Measurements from ENCODE around the gene KCMF1. TPM values are rescaled to one million over a fixed set of nuclear protein-coding genes. Genes with fewer than 3 reads are reported as not detected.

The KCMF1 gene
- total and polyA plus RNA-seq, 9 of the 15 experiments (the other 6 are each of a cell fraction or from before 2014, with no cell fraction given): 6.8 to 88.2 (median 46.5) TPM

GRCh38 chr2:84971510-84972206 lies 697 bp downstream of the KCMF1 start (continued):
- TF ChIP-seq MYC (IDR thresholded peaks at IDR 0.05; ENCODE audit: low read depth, low read length) (peak; percentile 23; the same call in 1 of the 2 replicates), MYC (CRISPR knock-in tag; IDR thresholded peaks at IDR 0.05; ENCODE audit: borderline replicate concordance, low read depth) (no peak), KDM5B (IDR thresholded peaks at IDR 0.05; ENCODE audit: insufficient replicate concordance, low read depth, low read length) (peak; percentile 46), ZNF146 (CRISPR knock-in tag; IDR thresholded peaks at IDR 0.05; ENCODE audit: unreplicated experiment) (no peak), ZNF584 (CRISPR knock-in tag; IDR thresholded peaks at IDR 0.05; ENCODE audit: low read depth) (no peak), FOXP1 (CRISPR knock-in tag; IDR thresholded peaks at IDR 0.05) (peak; percentile 28; the same call in 1 of the 2 replicates), E2F6 (IDR thresholded peaks at IDR 0.05; ENCODE audit: borderline replicate concordance in 1 of 2, extremely low read depth in 1 of 2, insufficient read depth in 1 of 2, insufficient read length in 1 of 2, low read depth in 1 of 2, low read length in 1 of 2, poor library complexity in 1 of 2, severe bottlenecking in 1 of 2) (peak; percentile 45 to 67), EHMT2 (IDR thresholded peaks at IDR 0.05) (no peak), POLR2G (IDR thresholded peaks at IDR 0.05; ENCODE audit: low read depth, low read length) (peak; percentile 66), TGIF2 (CRISPR knock-in tag; IDR thresholded peaks at IDR 0.05) (no peak), ZNF445 (CRISPR knock-in tag; IDR thresholded peaks at IDR 0.05; ENCODE audit: low read depth) (no peak), FOSL1 (tag; conservative IDR thresholded peaks at IDR 0.05) (0 out of 2 replicates have a peak, but pooled peaks have one; percentile 13), ZBTB33 (CRISPR knock-in tag; IDR thresholded peaks at IDR 0.05) (no peak), CHD1 (IDR thresholded peaks at IDR 0.05; ENCODE audit: low read length) (peak; percentile 99), PHF20 (IDR thresholded peaks at IDR 0.05; ENCODE audit: partially characterized antibody) (no peak), RBM22 (IDR thresholded peaks at IDR 0.05; ENCODE audit: low read depth, low read length, poor library complexity, severe bottlenecking) (no peak), YY1 (IDR thresholded peaks at IDR 0.05; ENCODE audit: borderline replicate concordance in 1 of 3, control insufficient read depth in 1 of 3, extremely low read depth in 1 of 3, insufficient read depth in 3 of 3, insufficient read length in 1 of 3, insufficient replicate concordance in 2 of 3, low read depth in 1 of 3, low read length in 2 of 3) (peak in 1 of 3 experiments; percentile 23), HCFC1 (IDR thresholded peaks at IDR 0.05; ENCODE audit: low read depth, low read length) (0 out of 2 replicates have a peak, but pooled peaks have one; percentile 5), VEZF1 (CRISPR knock-in tag; IDR thresholded peaks at IDR 0.05) (peak; percentile 57; the same call in 1 of the 2 replicates), ETS1 (conservative IDR thresholded peaks at IDR 0.05; ENCODE audit: control insufficient read depth, low read depth, low read length) (0 out of 2 replicates have a peak, but pooled peaks have one; percentile 41)

Data from K562 (cell line).